BJ (cell line): ENCODE measurements around the gene THSD7A. TPM values are rescaled to one million over a fixed set of nuclear protein-coding genes. Genes with fewer than 3 reads are reported as not detected.

Experiments used
- CTCF ChIA-PET: fragments of 350-600 bp; formaldehyde crosslinking; extraction: SDS; loops from one replicate; lab custom pipeline; 2021; ENCODE audit warnings: antibody characterized with exemption, inconsistent platforms; lab: Yijun Ruan, JAX
- POLR2A ChIA-PET: fragments of 300-600 bp; sonication (Branson Sonifier 250); formaldehyde crosslinking; extraction: SDS; loops from one replicate; lab custom pipeline; 2021; ENCODE audit warnings: antibody characterized with exemption; lab: Charles Lee
- DNase-seq: peaks from one replicate; pipeline ENCODE4 v3.0.0-alpha.2; 2011; ENCODE audit warnings: low read depth
- H3K27me3 ChIP-seq: 2 replicates; pipeline ENCODE4 v1.6.0; 2011; ENCODE audit warnings: low read length; ENCODE audit not compliant: control insufficient read depth, insufficient read depth
- H3K36me3 ChIP-seq: 2 replicates; pipeline ENCODE4 v1.5.1; 2011; ENCODE audit warnings: low read length; ENCODE audit not compliant: control insufficient read depth, insufficient read depth
- H3K4me3 ChIP-seq: 2 replicates; pipeline ENCODE4 v1.5.1; 2011; ENCODE audit warnings: low read depth, mild to moderate bottlenecking, control low read depth, low read length
- CTCF ChIP-seq: IDR thresholded peaks from 2 replicates; pipeline ENCODE4 v1.5.1; 2011; ENCODE audit warnings: low read depth, mild to moderate bottlenecking, control low read depth, inconsistent platforms, low read length, moderate library complexity; ENCODE audit not compliant: insufficient read depth
- polyA plus RNA-seq: library from polyadenylated mRNA; depleted of rRNA; stranded (reverse); fragments of >200 nt; gene quantifications from 2 replicates; pipeline ENCODE4 v1.2.3, GENCODE V29; 2011

THSD7A gene
- polyA plus RNA-seq, 1 experiment, result 0.02 TPM

- H3K27me3 ChIP-seq, result no peaks in the 10 kb centered on the region
- TF ChIP-seq CTCF, result no peak
- ChIA-PET POLR2A (no interaction called here), CTCF (no interaction called here)
- no peak for DNase-seq
- H3K36me3 ChIP-seq, result no peaks in the 10 kb centered on the region
- H3K4me3 ChIP-seq, result no peak overlapping the region
Measured at GRCh38 chr7:11743016-11743415, 89.0 kb downstream of the THSD7A start.

GRCh38 chr7:11742496-11742895 lies 89.5 kb downstream of the THSD7A start:
- CTCF ChIA-PET, result no interaction called here

GRCh38 chr7:11737723-11738122 lies 94.3 kb downstream of the THSD7A start:
- POLR2A ChIA-PET, result no interaction called here
- TF ChIP-seq CTCF, result no peak
- Histone ChIP-seq H3K4me3 (no peak overlapping the region), H3K27me3 (no peaks in the 10 kb centered on the region), H3K36me3 (no peaks in the 10 kb centered on the region)
- DNase-seq, result no peak
- CTCF ChIA-PET, result no interaction called here

More at GRCh38 chr7:11742496-11742895, 89.5 kb downstream of the THSD7A start:
- POLR2A ChIA-PET, result no interaction called here
- no peak for DNase-seq
- no peak for TF ChIP-seq CTCF
- H3K27me3 ChIP-seq, result no peaks in the 10 kb centered on the region
- no peaks in the 10 kb centered on the region for H3K36me3 ChIP-seq
- no peak overlapping the region for H3K4me3 ChIP-seq

- ChIA-PET CTCF (no interaction called here), POLR2A (no interaction called here)
- Histone ChIP-seq H3K36me3 (no peaks in the 10 kb centered on the region), H3K4me3 (no peak overlapping the region), H3K27me3 (no peaks in the 10 kb centered on the region)
- DNase-seq, result no peak
- TF ChIP-seq CTCF, result no peak
Measured at GRCh38 chr7:11732207-11732606, 99.8 kb downstream of the THSD7A start.

GRCh38 chr7:11730725-11731124 lies 101.3 kb downstream of the THSD7A start:
- no peak overlapping the region for H3K4me3 ChIP-seq
- ChIA-PET POLR2A (no interaction called here), CTCF (interaction anchor here (0.6 kb wide), 1 partner anchor 477 kb away, joined by 3 read pairs; no protein-coding TSS in a partner anchor)
- DNase-seq, result no peak
- TF ChIP-seq CTCF, result no peak
- H3K36me3 ChIP-seq, result no peaks in the 10 kb centered on the region
- H3K27me3 ChIP-seq, result no peaks in the 10 kb centered on the region
